Neural crest cell (in vitro differentiated cells): ENCODE measurements around the gene AGAP3. TPM values are rescaled to one million over a fixed set of nuclear protein-coding genes. Genes with fewer than 3 reads are reported as not detected.

Source experiments
- DNase-seq: peaks from one replicate; pipeline ENCODE4 v3.0.0; 2021; ENCODE audit warnings: low read depth, mixed read lengths, low spot score
- H3K27ac Mint-ChIP-seq: one replicate; pipeline ENCODE4 v1.8.0; 2021; ENCODE audit warnings: mild to moderate bottlenecking, mixed read lengths; ENCODE audit not compliant: unreplicated experiment
- H3K27me3 Mint-ChIP-seq: 2 replicates; pipeline ENCODE4 v1.8.0; 2021; ENCODE audit warnings: low read depth, mild to moderate bottlenecking, mixed read lengths
- H3K36me3 Mint-ChIP-seq: 2 replicates; pipeline ENCODE4 v1.8.0; 2021; ENCODE audit warnings: low read depth, mild to moderate bottlenecking, mixed read lengths
- H3K4me1 Mint-ChIP-seq: 2 replicates; pipeline ENCODE4 v1.8.0; 2021; ENCODE audit warnings: mixed read lengths
- H3K4me3 Mint-ChIP-seq: one replicate; pipeline ENCODE4 v1.8.0; 2021; ENCODE audit warnings: mild to moderate bottlenecking, mixed read lengths
- H3K9me3 Mint-ChIP-seq: 2 replicates; pipeline ENCODE4 v1.8.0; 2021; ENCODE audit warnings: mixed read lengths
- CTCF ChIP-seq: fragments of 200-600 bp; sonication (generic); conservative IDR thresholded peaks from 2 replicates; pipeline ENCODE4 v1.5.0; 2021; ENCODE audit warnings: antibody characterized with exemption, mild to moderate bottlenecking
- total RNA-seq: library from RNA; stranded (reverse); gene quantifications from 2 replicates; pipeline ENCODE4 v1.2.1, GENCODE V29; 2021

AGAP3 gene
- total RNA-seq, 1 donor from 2014 or later, result 139 TPM

GRCh38 chr7:151118108-151119054 is 32.1 kb downstream of the AGAP3 start:
- DNase-seq, result no peak
- H3K36me3 Mint-ChIP-seq, result no peaks in the 10 kb centered on the region
- H3K9me3 Mint-ChIP-seq, result no peaks in the 10 kb centered on the region
- H3K27me3 Mint-ChIP-seq, result peaks cover 13% of the 10 kb centered on the region
- no peak overlapping the region for H3K27ac Mint-ChIP-seq
- TF ChIP-seq CTCF, result no peak
- H3K4me3 Mint-ChIP-seq, result no peak overlapping the region
- peaks cover 12% of the 10 kb centered on the region for H3K4me1 Mint-ChIP-seq

- Mint-ChIP-seq H3K36me3 (peaks cover 2% of the 10 kb centered on the region), H3K4me3 (peak overlapping the region; percentile 31), H3K9me3 (no peaks in the 10 kb centered on the region), H3K4me1 (peaks cover 9% of the 10 kb centered on the region), H3K27ac (no peak overlapping the region), H3K27me3 (peaks cover 6% of the 10 kb centered on the region)
- no peak for TF ChIP-seq CTCF
- DNase-seq, result no peak
These were observed 32.8 kb downstream of the AGAP3 start for GRCh38 chr7:151119055-151119415.

GRCh38 chr7:151119902-151120301 is 33.6 kb downstream of the AGAP3 start:
- peaks cover 4% of the 10 kb centered on the region for H3K27me3 Mint-ChIP-seq
- no peak for DNase-seq
- H3K9me3 Mint-ChIP-seq, result no peaks in the 10 kb centered on the region
- TF ChIP-seq CTCF, result no peak
- H3K27ac Mint-ChIP-seq, result no peak overlapping the region
- H3K4me1 Mint-ChIP-seq, result peaks cover 14% of the 10 kb centered on the region
- peaks cover 4% of the 10 kb centered on the region for H3K36me3 Mint-ChIP-seq
- no peak overlapping the region for H3K4me3 Mint-ChIP-seq

GRCh38 chr7:151120896-151121295 is 34.6 kb downstream of the AGAP3 start:
- H3K9me3 Mint-ChIP-seq, result no peaks in the 10 kb centered on the region
- no peak overlapping the region for H3K27ac Mint-ChIP-seq
- TF ChIP-seq CTCF, result no peak
- peaks cover under 1% of the 10 kb centered on the region for H3K27me3 Mint-ChIP-seq
- H3K4me1 Mint-ChIP-seq, result peaks cover 23% of the 10 kb centered on the region
- DNase-seq, result no peak
- H3K4me3 Mint-ChIP-seq, result no peak overlapping the region
- peaks cover 4% of the 10 kb centered on the region for H3K36me3 Mint-ChIP-seq

GRCh38 chr7:151121380-151122170 is 35.3 kb downstream of the AGAP3 start:
- no peak overlapping the region for H3K4me3 Mint-ChIP-seq
- TF ChIP-seq CTCF, result no peak
- no peaks in the 10 kb centered on the region for H3K27me3 Mint-ChIP-seq
- peaks cover 23% of the 10 kb centered on the region for H3K4me1 Mint-ChIP-seq
- DNase-seq, result no peak
- no peak overlapping the region for H3K27ac Mint-ChIP-seq
- H3K36me3 Mint-ChIP-seq, result peaks cover 4% of the 10 kb centered on the region
- no peaks in the 10 kb centered on the region for H3K9me3 Mint-ChIP-seq
